Measurements from ENCODE around the gene SNRPD2.

The SNRPD2 gene

DNA sequence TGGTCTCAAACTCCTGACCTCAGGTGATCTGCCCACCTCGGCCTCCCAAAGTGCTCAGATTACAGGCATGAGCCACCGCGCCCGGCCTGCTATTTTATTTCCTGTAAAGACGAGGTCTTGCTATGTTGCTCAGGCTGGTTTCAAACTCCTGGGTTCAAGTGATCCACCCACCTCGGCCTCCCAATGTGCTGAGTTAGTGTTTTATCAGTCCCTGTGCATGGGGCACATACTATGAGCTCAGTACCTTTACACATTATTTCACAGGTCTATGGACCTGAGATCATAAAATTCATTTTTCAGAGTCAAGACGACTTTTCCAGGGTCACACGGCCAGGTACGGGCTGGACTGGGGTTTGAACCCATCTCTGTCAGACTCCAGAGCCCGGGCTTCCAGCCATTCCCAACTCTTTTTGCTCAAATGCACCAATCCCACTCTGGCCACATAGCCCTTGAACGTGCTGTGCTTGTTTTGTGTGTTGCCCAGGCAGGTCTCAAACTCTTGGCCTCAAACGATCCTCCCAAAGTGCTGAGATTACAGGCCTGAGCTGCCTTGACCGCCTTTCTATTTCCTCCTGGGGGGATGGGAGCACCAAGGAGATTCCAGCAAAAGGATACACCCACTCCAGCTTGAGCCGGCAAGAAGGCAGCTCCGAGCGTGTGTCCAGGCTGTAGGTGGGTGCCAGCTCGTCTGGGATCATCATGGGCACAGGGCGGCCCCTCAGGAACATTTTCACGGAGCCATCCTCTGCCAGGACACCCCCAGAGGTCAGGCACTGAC is 53.7 kb downstream of the SNRPD2 start:
- H4K20me1 ChIP-seq (ENCODE audit: insufficient read depth, low read length) = no peaks in the 10 kb centered on the region
- peak overlapping the region; percentile 71 for H3K9ac ChIP-seq (ENCODE audit: low read depth, low read length)
- no peaks in the 10 kb centered on the region for H3K27me3 ChIP-seq (ENCODE audit: insufficient read depth, low read length, poor library complexity)
- no peak overlapping the region for H2AFZ ChIP-seq (ENCODE audit: low read depth, low read length)
- peak overlapping the region; percentile 49 to 73; a peak in 3 of 4 replicates for H3K4me3 ChIP-seq (ENCODE audit: low read depth in 1 of 2, low read length in 2 of 2)
- TF ChIP-seq EZH2 (IDR thresholded peaks at IDR 0.05; ENCODE audit: borderline replicate concordance, low read depth, low read length, severe bottlenecking) = no peak
- TF ChIP-seq, protein P1, sequence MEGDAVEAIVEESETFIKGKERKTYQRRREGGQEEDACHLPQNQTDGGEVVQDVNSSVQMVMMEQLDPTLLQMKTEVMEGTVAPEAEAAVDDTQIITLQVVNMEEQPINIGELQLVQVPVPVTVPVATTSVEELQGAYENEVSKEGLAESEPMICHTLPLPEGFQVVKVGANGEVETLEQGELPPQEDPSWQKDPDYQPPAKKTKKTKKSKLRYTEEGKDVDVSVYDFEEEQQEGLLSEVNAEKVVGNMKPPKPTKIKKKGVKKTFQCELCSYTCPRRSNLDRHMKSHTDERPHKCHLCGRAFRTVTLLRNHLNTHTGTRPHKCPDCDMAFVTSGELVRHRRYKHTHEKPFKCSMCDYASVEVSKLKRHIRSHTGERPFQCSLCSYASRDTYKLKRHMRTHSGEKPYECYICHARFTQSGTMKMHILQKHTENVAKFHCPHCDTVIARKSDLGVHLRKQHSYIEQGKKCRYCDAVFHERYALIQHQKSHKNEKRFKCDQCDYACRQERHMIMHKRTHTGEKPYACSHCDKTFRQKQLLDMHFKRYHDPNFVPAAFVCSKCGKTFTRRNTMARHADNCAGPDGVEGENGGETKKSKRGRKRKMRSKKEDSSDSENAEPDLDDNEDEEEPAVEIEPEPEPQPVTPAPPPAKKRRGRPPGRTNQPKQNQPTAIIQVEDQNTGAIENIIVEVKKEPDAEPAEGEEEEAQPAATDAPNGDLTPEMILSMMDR (IDR thresholded peaks at IDR 0.05; ENCODE audit: borderline replicate concordance, extremely low read depth, low read length, poor library complexity, severe bottlenecking) = no peak
- peaks cover 6% of the 10 kb centered on the region for H3K36me3 ChIP-seq (ENCODE audit: insufficient read depth, low read length)
- peak overlapping the region; percentile 69 for H3K4me2 ChIP-seq (ENCODE audit: insufficient read depth, low read length)
- DNase-seq = no peak
- 0 out of 2 replicates have a peak overlapping the region, but pooled peaks have one; percentile 3 for H3K27ac ChIP-seq (ENCODE audit: low read length)
- peaks cover 6% of the 10 kb centered on the region for H3K79me2 ChIP-seq (ENCODE audit: insufficient read depth, low read length)
- H3K4me1 ChIP-seq (ENCODE audit: insufficient read depth, low read length) = peaks cover 48% of the 10 kb centered on the region
- H3K9me3 ChIP-seq (ENCODE audit: insufficient read depth, low read length, severe bottlenecking) = no peaks in the 10 kb centered on the region
- no peak for ATAC-seq (ENCODE audit: insufficient read depth, low read depth)

Measured in DND-41 (cell line).